ENCODE results near the gene DAZAP1. TPM values are rescaled to one million over a fixed set of nuclear protein-coding genes. Genes with fewer than 3 reads are reported as not detected.

DAZAP1 gene
- polyA plus RNA-seq (2011; rRNA removed) = 38.3 and 48.9 TPM in 2 replicates
- 18.8 and 19.6 TPM in 2 replicates for polyA minus RNA-seq (2011; rRNA and poly(A)+ RNA removed)

GRCh38 chr19:1407528-1408299, at the start of gene DAZAP1:
Gene DAZAP1, plus strand, starts transcription at chr19:1407586. Its CDS starts 188 bp downstream, at chr19:1407774.
- Histone ChIP-seq H3K27me3 (ENCODE audit: control insufficient read depth, insufficient read depth, low read length) (no peaks in the 10 kb centered on the region), H3K36me3 (ENCODE audit: control insufficient read depth, insufficient read depth, low read length) (peaks cover 3% of the 10 kb centered on the region), H3K4me3 (ENCODE audit: low read depth, low read length) (peak within 1 kb of the TSS; percentile 92)
- ChIA-PET POLR2A (no interaction called here), CTCF (interaction anchor here (0.6 kb wide), 1 partner anchor 38 kb away, joined by 3 read pairs; no protein-coding TSS in a partner anchor)
- DNase-seq (ENCODE audit: low read depth) = no peak
- TF ChIP-seq, protein P1, sequence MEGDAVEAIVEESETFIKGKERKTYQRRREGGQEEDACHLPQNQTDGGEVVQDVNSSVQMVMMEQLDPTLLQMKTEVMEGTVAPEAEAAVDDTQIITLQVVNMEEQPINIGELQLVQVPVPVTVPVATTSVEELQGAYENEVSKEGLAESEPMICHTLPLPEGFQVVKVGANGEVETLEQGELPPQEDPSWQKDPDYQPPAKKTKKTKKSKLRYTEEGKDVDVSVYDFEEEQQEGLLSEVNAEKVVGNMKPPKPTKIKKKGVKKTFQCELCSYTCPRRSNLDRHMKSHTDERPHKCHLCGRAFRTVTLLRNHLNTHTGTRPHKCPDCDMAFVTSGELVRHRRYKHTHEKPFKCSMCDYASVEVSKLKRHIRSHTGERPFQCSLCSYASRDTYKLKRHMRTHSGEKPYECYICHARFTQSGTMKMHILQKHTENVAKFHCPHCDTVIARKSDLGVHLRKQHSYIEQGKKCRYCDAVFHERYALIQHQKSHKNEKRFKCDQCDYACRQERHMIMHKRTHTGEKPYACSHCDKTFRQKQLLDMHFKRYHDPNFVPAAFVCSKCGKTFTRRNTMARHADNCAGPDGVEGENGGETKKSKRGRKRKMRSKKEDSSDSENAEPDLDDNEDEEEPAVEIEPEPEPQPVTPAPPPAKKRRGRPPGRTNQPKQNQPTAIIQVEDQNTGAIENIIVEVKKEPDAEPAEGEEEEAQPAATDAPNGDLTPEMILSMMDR (IDR thresholded peaks at IDR 0.05; ENCODE audit: insufficient read depth, low read depth, low read length) = no peak

GRCh38 chr19:1360126-1360817, 47.1 kb upstream of the DAZAP1 start:
- Histone ChIP-seq H3K4me3 (ENCODE audit: low read depth, low read length) (no peak overlapping the region), H3K36me3 (ENCODE audit: control insufficient read depth, insufficient read depth, low read length) (peaks cover 26% of the 10 kb centered on the region), H3K27me3 (ENCODE audit: control insufficient read depth, insufficient read depth, low read length) (no peaks in the 10 kb centered on the region)
- POLR2A ChIA-PET = interaction anchor here (0.9 kb wide), 1 partner anchor 91 kb away, joined by 7 read pairs; the partner anchor contains the start of gene CIRBP
- DNase-seq (ENCODE audit: low read depth) = no peak
- CTCF ChIA-PET = interaction anchor here (0.5 to 1.7 kb wide), 5 partner anchors 13 to 94 kb away, joined by 3 to 10 read pairs (median 4); no protein-coding TSS in a partner anchor
- TF ChIP-seq, protein P1 (IDR thresholded peaks at IDR 0.05; ENCODE audit: insufficient read depth, low read depth, low read length) = no peak

GRCh38 chr19:1360818-1361461, 46.4 kb upstream of the DAZAP1 start:
- Histone ChIP-seq H3K4me3 (ENCODE audit: low read depth, low read length) (peak overlapping the region; percentile 27), H3K36me3 (ENCODE audit: control insufficient read depth, insufficient read depth, low read length) (peaks cover 29% of the 10 kb centered on the region), H3K27me3 (ENCODE audit: control insufficient read depth, insufficient read depth, low read length) (no peaks in the 10 kb centered on the region)
- POLR2A ChIA-PET = interaction anchor here (0.5 to 0.9 kb wide), 2 partner anchors 15 to 92 kb away, joined by 7 to 22 read pairs; partner anchors contain the start of gene CIRBP
- TF ChIP-seq, protein P1 (IDR thresholded peaks at IDR 0.05; ENCODE audit: insufficient read depth, low read depth, low read length) = no peak
- CTCF ChIA-PET = interaction anchor here (0.8 to 1.7 kb wide), 6 partner anchors 9 to 81 kb away, joined by 3 to 10 read pairs (median 4); no protein-coding TSS in a partner anchor
- peak; percentile 77 for DNase-seq (ENCODE audit: low read depth)

- CTCF ChIA-PET = interaction anchor here (0.8 to 1.7 kb wide), 3 partner anchors 9 to 47 kb away, joined by 3 to 10 read pairs (median 3); no protein-coding TSS in a partner anchor
- peak overlapping the region; percentile 27 for H3K4me3 ChIP-seq (ENCODE audit: low read depth, low read length)
- peaks cover 32% of the 10 kb centered on the region for H3K36me3 ChIP-seq (ENCODE audit: control insufficient read depth, insufficient read depth, low read length)
- POLR2A ChIA-PET = interaction anchor here (0.5 kb wide), 1 partner anchor 14 kb away, joined by 22 read pairs; no protein-coding TSS in a partner anchor
- TF ChIP-seq, protein P1 (IDR thresholded peaks at IDR 0.05; ENCODE audit: insufficient read depth, low read depth, low read length) = no peak
- no peak for DNase-seq (ENCODE audit: low read depth)
- no peaks in the 10 kb centered on the region for H3K27me3 ChIP-seq (ENCODE audit: control insufficient read depth, insufficient read depth, low read length)
Measured at GRCh38 chr19:1361601-1362386, 45.6 kb upstream of the DAZAP1 start.
